ENCODE measurements around the gene SPRY4. TPM values are rescaled to one million over a fixed set of nuclear protein-coding genes. Genes with fewer than 3 reads are reported as not detected.
"Not testable (repeated sequence)": the region's sequence is repeated elsewhere in the genome, so short reads cannot be mapped to it uniquely, and the experiment has no call there.

Gene SPRY4
- total RNA-seq, 1 donor: 5.4 TPM

GRCh38 chr5:142277796-142278195 lies 47.0 kb downstream of the SPRY4 start:
- H3K36me3 ChIP-seq (ENCODE audit: insufficient read depth, low read length): no peaks in the 10 kb centered on the region
- H3K4me2 ChIP-seq (ENCODE audit: insufficient read depth, low read length): no peak overlapping the region
- peaks cover 13% of the 10 kb centered on the region for H3K4me1 ChIP-seq (ENCODE audit: insufficient read depth, low read length)
- TF ChIP-seq CTCF (IDR thresholded peaks at IDR 0.05; ENCODE audit: extremely low read depth, low read depth, low read length): no peak
- H3K27ac ChIP-seq (ENCODE audit: low read depth, low read length): no peak overlapping the region
- no peaks in the 10 kb centered on the region for H3K9me3 ChIP-seq (ENCODE audit: low read depth, low read length)
- no peak overlapping the region for H3K4me3 ChIP-seq (ENCODE audit: insufficient read depth, low read length)
- H4K20me1 ChIP-seq (ENCODE audit: insufficient read depth, low read length): no peaks in the 10 kb centered on the region
- no peak overlapping the region for H2AFZ ChIP-seq (ENCODE audit: low read length)
- H3K79me2 ChIP-seq (ENCODE audit: insufficient read depth, low read length): no peaks in the 10 kb centered on the region
- no peak for DNase-seq (ENCODE audit: insufficient read length, low spot score, missing footprints)
- H3K27me3 ChIP-seq (ENCODE audit: insufficient read depth, low read length): no peaks in the 10 kb centered on the region

GRCh38 chr5:142276517-142276916 lies 48.3 kb downstream of the SPRY4 start:
- Histone ChIP-seq H3K79me2 (ENCODE audit: insufficient read depth, low read length) (no peaks in the 10 kb centered on the region), H3K27ac (ENCODE audit: low read depth, low read length) (no peak overlapping the region), H3K4me1 (ENCODE audit: insufficient read depth, low read length) (peaks cover 13% of the 10 kb centered on the region), H3K4me3 (ENCODE audit: insufficient read depth, low read length) (no peak overlapping the region), H3K4me2 (ENCODE audit: insufficient read depth, low read length) (no peak overlapping the region), H3K36me3 (ENCODE audit: insufficient read depth, low read length) (no peaks in the 10 kb centered on the region), H3K27me3 (ENCODE audit: insufficient read depth, low read length) (no peaks in the 10 kb centered on the region), H4K20me1 (ENCODE audit: insufficient read depth, low read length) (no peaks in the 10 kb centered on the region), H3K9me3 (ENCODE audit: low read depth, low read length) (no peaks in the 10 kb centered on the region), H2AFZ (ENCODE audit: low read length) (no peak overlapping the region)
- no peak for DNase-seq (ENCODE audit: insufficient read length, low spot score, missing footprints)
- no peak for TF ChIP-seq CTCF (IDR thresholded peaks at IDR 0.05; ENCODE audit: extremely low read depth, low read depth, low read length)

GRCh38 chr5:142275496-142275895 lies 49.3 kb downstream of the SPRY4 start:
- no peaks in the 10 kb centered on the region for H4K20me1 ChIP-seq (ENCODE audit: insufficient read depth, low read length)
- no peak for DNase-seq (ENCODE audit: insufficient read length, low spot score, missing footprints)
- TF ChIP-seq CTCF (IDR thresholded peaks at IDR 0.05; ENCODE audit: extremely low read depth, low read depth, low read length): no peak
- H3K27me3 ChIP-seq (ENCODE audit: insufficient read depth, low read length): no peaks in the 10 kb centered on the region
- H3K4me3 ChIP-seq (ENCODE audit: insufficient read depth, low read length): no peak overlapping the region
- no peak overlapping the region for H3K4me2 ChIP-seq (ENCODE audit: insufficient read depth, low read length)
- peaks cover 9% of the 10 kb centered on the region for H3K4me1 ChIP-seq (ENCODE audit: insufficient read depth, low read length)
- H2AFZ ChIP-seq (ENCODE audit: low read length): no peak overlapping the region
- H3K36me3 ChIP-seq (ENCODE audit: insufficient read depth, low read length): no peaks in the 10 kb centered on the region
- no peaks in the 10 kb centered on the region for H3K9me3 ChIP-seq (ENCODE audit: low read depth, low read length)
- no peaks in the 10 kb centered on the region for H3K79me2 ChIP-seq (ENCODE audit: insufficient read depth, low read length)
- H3K27ac ChIP-seq (ENCODE audit: low read depth, low read length): no peak overlapping the region

GRCh38 chr5:142272596-142272995 lies 52.2 kb downstream of the SPRY4 start:
- not testable (repeated sequence) for H3K36me3 ChIP-seq (ENCODE audit: insufficient read depth, low read length); H3K4me3 ChIP-seq (ENCODE audit: insufficient read depth, low read length); H3K27me3 ChIP-seq (ENCODE audit: insufficient read depth, low read length); H3K79me2 ChIP-seq (ENCODE audit: insufficient read depth, low read length); H3K4me1 ChIP-seq (ENCODE audit: insufficient read depth, low read length); H4K20me1 ChIP-seq (ENCODE audit: insufficient read depth, low read length); DNase-seq (ENCODE audit: insufficient read length, low spot score, missing footprints); H3K9me3 ChIP-seq (ENCODE audit: low read depth, low read length); H3K27ac ChIP-seq (ENCODE audit: low read depth, low read length); H3K4me2 ChIP-seq (ENCODE audit: insufficient read depth, low read length); H2AFZ ChIP-seq (ENCODE audit: low read length)

GRCh38 chr5:142264084-142264483 lies 60.7 kb downstream of the SPRY4 start:
- H3K4me1 ChIP-seq (ENCODE audit: insufficient read depth, low read length); H3K27me3 ChIP-seq (ENCODE audit: insufficient read depth, low read length); DNase-seq (ENCODE audit: insufficient read length, low spot score, missing footprints); H3K9me3 ChIP-seq (ENCODE audit: low read depth, low read length); H3K79me2 ChIP-seq (ENCODE audit: insufficient read depth, low read length); H3K27ac ChIP-seq (ENCODE audit: low read depth, low read length); H3K36me3 ChIP-seq (ENCODE audit: insufficient read depth, low read length); H4K20me1 ChIP-seq (ENCODE audit: insufficient read depth, low read length); H2AFZ ChIP-seq (ENCODE audit: low read length); H3K4me3 ChIP-seq (ENCODE audit: insufficient read depth, low read length); H3K4me2 ChIP-seq (ENCODE audit: insufficient read depth, low read length): not testable (repeated sequence)

All from osteoblast (primary cell).